ENCODE measurements around the gene DTHD1. TPM values are rescaled to one million over a fixed set of nuclear protein-coding genes. Genes with fewer than 3 reads are reported as not detected.

Gene DTHD1
- total RNA-seq, 4 donors from 2014 or later: 0.20 to 0.60 (median 0.42) TPM; not detected in 1

DNA sequence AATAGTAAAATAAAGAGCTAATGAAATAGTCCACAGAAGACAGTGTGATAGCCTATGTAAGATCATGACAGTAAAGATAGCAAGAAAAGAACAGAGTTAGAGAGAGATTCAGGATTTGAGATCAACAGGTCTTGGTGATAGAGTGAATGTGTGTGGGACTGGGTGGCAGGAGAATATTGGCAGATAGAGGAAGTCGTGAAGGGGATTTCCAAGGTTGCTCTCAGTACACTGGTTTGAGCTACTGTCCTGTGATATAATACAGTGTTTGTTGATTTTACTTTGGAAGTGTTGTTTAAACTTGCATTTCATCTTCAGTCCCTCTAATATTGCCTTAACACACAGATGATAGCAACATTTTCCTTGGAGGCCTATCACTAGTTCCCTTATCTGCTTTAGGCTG is 44.1 kb downstream of the DTHD1 start:
- Histone ChIP-seq H3K4me3 (no peak overlapping the region), H3K27ac (no peak overlapping the region), H3K4me1 (peaks cover 0 to 3% (median 0%) of the 10 kb centered on the region in 4 donors), H3K9me3 (no peaks in the 10 kb centered on the region), H3K36me3 (no peaks in the 10 kb centered on the region), H3K27me3 (no peaks in the 10 kb centered on the region)
- TF ChIP-seq, protein P1, sequence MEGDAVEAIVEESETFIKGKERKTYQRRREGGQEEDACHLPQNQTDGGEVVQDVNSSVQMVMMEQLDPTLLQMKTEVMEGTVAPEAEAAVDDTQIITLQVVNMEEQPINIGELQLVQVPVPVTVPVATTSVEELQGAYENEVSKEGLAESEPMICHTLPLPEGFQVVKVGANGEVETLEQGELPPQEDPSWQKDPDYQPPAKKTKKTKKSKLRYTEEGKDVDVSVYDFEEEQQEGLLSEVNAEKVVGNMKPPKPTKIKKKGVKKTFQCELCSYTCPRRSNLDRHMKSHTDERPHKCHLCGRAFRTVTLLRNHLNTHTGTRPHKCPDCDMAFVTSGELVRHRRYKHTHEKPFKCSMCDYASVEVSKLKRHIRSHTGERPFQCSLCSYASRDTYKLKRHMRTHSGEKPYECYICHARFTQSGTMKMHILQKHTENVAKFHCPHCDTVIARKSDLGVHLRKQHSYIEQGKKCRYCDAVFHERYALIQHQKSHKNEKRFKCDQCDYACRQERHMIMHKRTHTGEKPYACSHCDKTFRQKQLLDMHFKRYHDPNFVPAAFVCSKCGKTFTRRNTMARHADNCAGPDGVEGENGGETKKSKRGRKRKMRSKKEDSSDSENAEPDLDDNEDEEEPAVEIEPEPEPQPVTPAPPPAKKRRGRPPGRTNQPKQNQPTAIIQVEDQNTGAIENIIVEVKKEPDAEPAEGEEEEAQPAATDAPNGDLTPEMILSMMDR (IDR thresholded peaks at IDR 0.05): no peak
- no peak for TF ChIP-seq EP300 (IDR thresholded peaks at IDR 0.05)
- TF ChIP-seq POLR2A (IDR thresholded peaks at IDR 0.05): no peak
- WGBS, 2 donors: 0 to 86% methylated on average over 1 of the region's 1 CpG
- DNase-seq (ENCODE audit: low spot score in 2 of 2): no peak

DNA sequence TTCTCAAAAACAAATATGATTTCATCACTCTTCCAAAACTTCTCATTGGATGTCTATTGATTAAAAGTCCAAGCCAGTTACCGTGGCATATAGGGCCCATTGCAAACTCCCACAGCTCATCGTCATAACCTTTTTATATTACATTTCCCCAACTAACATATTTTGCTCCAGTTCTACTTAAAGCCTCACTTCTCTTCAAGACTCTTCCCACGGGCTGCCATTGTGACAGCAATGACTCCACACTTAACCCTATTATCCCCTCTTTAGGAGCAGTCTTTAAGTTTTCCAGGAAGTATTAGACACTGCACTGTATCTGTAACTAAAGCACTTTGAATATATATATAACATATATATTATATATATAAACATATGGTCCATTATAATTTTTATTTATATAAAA is 44.5 kb downstream of the DTHD1 start:
- TF ChIP-seq, protein P1 (IDR thresholded peaks at IDR 0.05): no peak
- TF ChIP-seq EP300 (IDR thresholded peaks at IDR 0.05): no peak
- TF ChIP-seq POLR2A (IDR thresholded peaks at IDR 0.05): no peak
- H3K27ac ChIP-seq: no peak overlapping the region
- 66% methylated on average over 3 of the region's 3 CpGs for WGBS, 2 donors
- no peaks in the 10 kb centered on the region for H3K36me3 ChIP-seq
- no peak overlapping the region for H3K4me3 ChIP-seq
- no peak for DNase-seq (ENCODE audit: low spot score in 2 of 2)
- peaks cover 0 to 3% (median 0%) of the 10 kb centered on the region in 4 donors for H3K4me1 ChIP-seq
- H3K9me3 ChIP-seq: no peaks in the 10 kb centered on the region
- H3K27me3 ChIP-seq: no peaks in the 10 kb centered on the region

DNA sequence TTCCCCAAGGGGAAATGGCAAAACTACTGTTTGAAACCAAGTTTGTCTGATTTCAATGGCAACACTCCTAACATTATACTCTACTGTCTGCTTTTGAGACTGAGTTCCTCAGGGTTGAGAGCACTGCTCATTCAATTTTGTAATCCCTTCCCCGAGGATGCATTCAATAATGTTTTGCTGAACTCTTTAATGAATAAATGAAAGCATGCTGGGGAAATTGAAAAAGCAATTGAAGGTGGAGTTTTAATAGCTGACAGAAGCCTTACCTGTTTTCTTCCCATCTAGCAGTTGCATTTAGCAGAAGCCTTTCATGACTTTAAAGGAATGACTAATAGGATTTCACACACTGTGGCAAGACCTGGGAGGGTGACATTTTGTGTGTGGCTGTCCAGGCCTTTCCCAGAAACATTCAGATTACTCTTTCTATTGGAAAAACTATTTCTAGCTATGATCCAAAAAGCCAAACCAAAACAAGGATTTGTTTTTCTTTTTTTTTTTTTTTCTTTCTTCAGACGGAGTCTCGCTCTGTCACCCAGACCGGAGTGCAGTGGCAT is 45.1 kb downstream of the DTHD1 start:
- no peaks in the 10 kb centered on the region for H3K27me3 ChIP-seq
- H3K36me3 ChIP-seq: no peaks in the 10 kb centered on the region
- H3K4me1 ChIP-seq: peaks cover 0 to 3% (median 0%) of the 10 kb centered on the region in 4 donors
- 60 to 77% methylated on average over 4 of the region's 4 CpGs for WGBS, 2 donors
- H3K9me3 ChIP-seq: no peaks in the 10 kb centered on the region
- no peak overlapping the region for H3K4me3 ChIP-seq
- no peak overlapping the region for H3K27ac ChIP-seq
- no peak for DNase-seq (ENCODE audit: low spot score in 2 of 2)
- no peak for TF ChIP-seq EP300 (IDR thresholded peaks at IDR 0.05)
- no peak for TF ChIP-seq POLR2A (IDR thresholded peaks at IDR 0.05)
- TF ChIP-seq, protein P1 (IDR thresholded peaks at IDR 0.05): no peak

DNA sequence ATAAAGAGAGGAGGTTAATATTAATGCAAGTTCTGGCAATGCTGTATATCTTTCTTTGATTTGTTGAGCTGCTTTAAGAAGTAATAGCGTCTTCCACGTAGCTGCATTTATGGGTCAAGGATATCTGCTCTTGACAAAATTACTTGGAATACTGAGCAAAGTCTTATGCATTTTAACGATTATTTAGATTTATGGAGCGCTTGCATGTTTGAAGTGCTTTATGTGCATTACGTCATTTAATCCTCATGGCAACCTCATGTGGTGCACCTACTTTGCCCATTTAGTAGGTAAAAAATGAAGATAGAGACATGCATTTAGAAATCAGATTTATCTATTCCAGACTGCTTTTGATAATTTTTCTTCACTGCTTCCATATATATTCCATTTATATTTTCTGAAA is 46.0 kb downstream of the DTHD1 start:
- Histone ChIP-seq H3K27ac (no peak overlapping the region), H3K4me3 (no peak overlapping the region), H3K27me3 (no peaks in the 10 kb centered on the region), H3K4me1 (peaks cover 0 to 3% (median 0%) of the 10 kb centered on the region in 4 donors), H3K9me3 (no peaks in the 10 kb centered on the region), H3K36me3 (no peaks in the 10 kb centered on the region)
- WGBS, 2 donors: 69 to 75% methylated on average over 5 of the region's 5 CpGs
- TF ChIP-seq POLR2A (IDR thresholded peaks at IDR 0.05) (no peak), EP300 (IDR thresholded peaks at IDR 0.05) (no peak)
- TF ChIP-seq, protein P1 (IDR thresholded peaks at IDR 0.05): no peak
- DNase-seq (ENCODE audit: low spot score in 2 of 2): no peak

DNA sequence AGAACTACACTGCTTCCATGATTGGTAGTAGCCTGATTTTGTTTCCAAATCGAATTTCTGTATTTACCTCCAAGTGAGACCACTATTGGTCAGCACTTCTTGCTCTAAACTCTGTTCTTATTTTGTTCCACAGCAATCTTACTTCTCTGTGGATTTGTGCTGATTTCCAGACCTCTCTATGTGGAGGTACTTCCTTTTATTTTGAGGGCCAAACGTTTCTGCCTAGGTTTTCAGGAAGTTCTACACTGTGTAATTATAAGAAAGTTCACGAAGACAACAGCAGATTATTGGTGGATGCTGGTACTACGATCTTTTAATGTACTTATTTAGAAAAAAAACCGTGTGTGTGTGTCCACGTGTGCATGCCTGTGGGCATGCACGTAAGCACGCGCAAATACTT is 46.7 kb downstream of the DTHD1 start:
- Histone ChIP-seq H3K9me3 (no peaks in the 10 kb centered on the region), H3K4me3 (no peak overlapping the region), H3K27me3 (no peaks in the 10 kb centered on the region), H3K4me1 (peaks cover 0 to 3% (median 0%) of the 10 kb centered on the region in 4 donors), H3K27ac (no peak overlapping the region), H3K36me3 (no peaks in the 10 kb centered on the region)
- 81 to 83% methylated on average over 9 of the region's 9 CpGs for WGBS, 2 donors
- DNase-seq (ENCODE audit: low spot score in 2 of 2): no peak
- no peak for TF ChIP-seq POLR2A (IDR thresholded peaks at IDR 0.05)
- peak in 1 of 2 donors; percentile 42 for TF ChIP-seq EP300 (IDR thresholded peaks at IDR 0.05)
